ENCODE data around the gene SGCB.

Gene SGCB

GRCh38 chr4:52059372-52059771, 21.3 kb upstream of the SGCB start:
- H3K4me3 ChIP-seq (ENCODE audit: low read depth, low read length) = no peak overlapping the region
- TF ChIP-seq, protein P1, sequence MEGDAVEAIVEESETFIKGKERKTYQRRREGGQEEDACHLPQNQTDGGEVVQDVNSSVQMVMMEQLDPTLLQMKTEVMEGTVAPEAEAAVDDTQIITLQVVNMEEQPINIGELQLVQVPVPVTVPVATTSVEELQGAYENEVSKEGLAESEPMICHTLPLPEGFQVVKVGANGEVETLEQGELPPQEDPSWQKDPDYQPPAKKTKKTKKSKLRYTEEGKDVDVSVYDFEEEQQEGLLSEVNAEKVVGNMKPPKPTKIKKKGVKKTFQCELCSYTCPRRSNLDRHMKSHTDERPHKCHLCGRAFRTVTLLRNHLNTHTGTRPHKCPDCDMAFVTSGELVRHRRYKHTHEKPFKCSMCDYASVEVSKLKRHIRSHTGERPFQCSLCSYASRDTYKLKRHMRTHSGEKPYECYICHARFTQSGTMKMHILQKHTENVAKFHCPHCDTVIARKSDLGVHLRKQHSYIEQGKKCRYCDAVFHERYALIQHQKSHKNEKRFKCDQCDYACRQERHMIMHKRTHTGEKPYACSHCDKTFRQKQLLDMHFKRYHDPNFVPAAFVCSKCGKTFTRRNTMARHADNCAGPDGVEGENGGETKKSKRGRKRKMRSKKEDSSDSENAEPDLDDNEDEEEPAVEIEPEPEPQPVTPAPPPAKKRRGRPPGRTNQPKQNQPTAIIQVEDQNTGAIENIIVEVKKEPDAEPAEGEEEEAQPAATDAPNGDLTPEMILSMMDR (IDR thresholded peaks at IDR 0.05; ENCODE audit: borderline replicate concordance, insufficient read depth, low read depth, low read length) = no peak

- TF ChIP-seq, protein P1 (IDR thresholded peaks at IDR 0.05; ENCODE audit: borderline replicate concordance, insufficient read depth, low read depth, low read length) = no peak
- H3K4me3 ChIP-seq (ENCODE audit: low read depth, low read length) = no peak overlapping the region
These were observed 20.2 kb upstream of the SGCB start for GRCh38 chr4:52058275-52058674.

DNA sequence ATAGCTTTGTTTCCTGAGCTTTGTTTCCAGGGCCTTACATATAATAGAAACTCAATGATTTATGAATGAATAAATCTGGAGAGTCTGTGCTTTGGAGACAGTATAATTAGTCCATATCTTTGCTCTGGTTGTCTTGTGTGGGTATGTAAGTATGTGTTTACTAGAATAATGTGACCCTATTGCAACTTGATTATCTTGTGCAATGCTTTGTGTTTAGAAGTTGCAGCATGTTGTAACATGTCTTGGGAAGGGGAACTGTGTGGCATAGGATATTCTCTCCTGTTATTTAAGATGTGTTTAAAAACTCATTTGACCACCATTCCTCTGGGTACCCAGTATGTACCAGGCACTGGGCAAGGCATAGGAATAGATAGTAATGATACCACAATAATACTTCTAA, 19.1 kb upstream of the SGCB start:
- H3K4me3 ChIP-seq (ENCODE audit: low read depth, low read length) = no peak overlapping the region
- TF ChIP-seq, protein P1 (IDR thresholded peaks at IDR 0.05; ENCODE audit: borderline replicate concordance, insufficient read depth, low read depth, low read length) = no peak

DNA sequence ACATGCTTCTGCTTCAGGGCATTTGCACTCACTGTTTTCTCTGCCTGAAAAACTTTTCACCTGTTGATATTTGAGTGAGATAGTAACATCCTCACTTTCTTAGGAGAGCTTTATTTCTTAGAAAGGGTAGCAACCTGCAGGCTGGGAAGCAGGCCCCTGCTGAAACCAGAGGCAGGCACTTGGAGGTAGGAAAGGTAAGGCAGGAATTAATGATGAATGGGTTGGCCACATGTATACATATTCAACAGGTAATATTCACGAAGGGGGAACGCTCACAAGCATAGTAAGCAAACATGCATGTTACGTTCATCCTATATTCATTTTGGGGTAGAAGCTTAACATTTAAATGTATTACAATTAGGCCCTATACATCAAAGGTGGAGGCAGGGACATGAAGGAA, 16.2 kb upstream of the SGCB start:
- TF ChIP-seq, protein P1 (IDR thresholded peaks at IDR 0.05; ENCODE audit: borderline replicate concordance, insufficient read depth, low read depth, low read length) = no peak
- H3K4me3 ChIP-seq (ENCODE audit: low read depth, low read length) = no peak overlapping the region

DNA sequence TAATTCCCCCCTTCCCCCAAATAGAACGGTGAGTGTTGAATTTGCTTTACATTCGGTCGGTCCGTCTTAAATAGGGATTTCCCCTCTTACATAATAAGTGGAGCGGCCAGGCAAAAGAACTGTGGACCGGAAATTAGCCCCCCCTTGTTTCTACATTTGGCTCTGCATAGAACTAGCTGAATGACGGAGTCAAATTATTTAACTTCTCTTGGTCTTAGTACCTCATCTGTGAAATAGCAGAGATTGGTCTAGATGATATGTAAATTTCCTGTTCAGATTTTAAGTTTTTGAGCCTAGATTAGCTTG, 14.3 kb upstream of the SGCB start:
- H3K4me3 ChIP-seq (ENCODE audit: low read depth, low read length) = peak overlapping the region; percentile 34
- TF ChIP-seq, protein P1 (IDR thresholded peaks at IDR 0.05; ENCODE audit: borderline replicate concordance, insufficient read depth, low read depth, low read length) = no peak

DNA sequence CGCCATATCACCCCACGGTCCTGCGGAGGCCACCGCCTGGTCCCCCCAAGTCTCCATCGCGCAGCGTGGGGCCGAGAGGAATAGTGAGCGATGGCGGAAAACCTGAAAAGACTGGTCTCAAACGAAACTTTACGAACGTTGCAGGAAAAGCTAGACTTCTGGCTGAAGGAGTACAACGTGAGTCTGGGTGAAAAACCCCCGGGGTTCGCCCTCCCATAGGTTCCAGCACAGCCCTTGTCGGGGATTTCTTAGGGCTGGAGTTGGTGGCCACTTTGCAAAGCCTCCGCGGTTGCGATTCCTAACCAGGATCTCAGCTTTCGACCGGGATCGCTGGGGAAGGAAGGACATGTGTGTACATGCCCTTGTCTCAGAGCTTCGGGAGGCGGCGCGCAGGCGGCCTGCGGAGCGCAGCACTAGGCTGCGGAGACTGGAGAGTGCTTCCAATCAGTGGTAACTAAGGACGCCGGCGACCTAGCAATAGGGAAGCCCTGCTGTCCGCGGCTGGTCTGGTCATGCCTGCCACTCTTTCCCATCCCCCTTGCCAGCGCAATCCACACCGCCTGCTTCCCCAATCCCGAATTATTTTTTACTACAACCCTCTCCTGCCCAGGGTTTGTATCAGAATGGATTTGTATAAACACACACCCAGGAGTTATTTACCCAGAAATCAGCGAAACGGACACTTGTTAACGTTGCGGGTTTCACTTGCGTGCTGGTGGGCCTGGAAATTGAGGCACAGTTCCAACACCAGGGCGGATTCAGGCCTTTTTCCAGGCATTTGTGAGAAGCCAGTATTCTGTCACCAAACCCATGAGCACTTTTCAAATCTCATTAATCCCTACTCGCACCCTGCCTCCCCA, 13.7 kb upstream of the SGCB start:
- TF ChIP-seq, protein P1 (IDR thresholded peaks at IDR 0.05; ENCODE audit: borderline replicate concordance, insufficient read depth, low read depth, low read length) = no peak
- H3K4me3 ChIP-seq (ENCODE audit: low read depth, low read length) = peak overlapping the region; percentile 34

DNA sequence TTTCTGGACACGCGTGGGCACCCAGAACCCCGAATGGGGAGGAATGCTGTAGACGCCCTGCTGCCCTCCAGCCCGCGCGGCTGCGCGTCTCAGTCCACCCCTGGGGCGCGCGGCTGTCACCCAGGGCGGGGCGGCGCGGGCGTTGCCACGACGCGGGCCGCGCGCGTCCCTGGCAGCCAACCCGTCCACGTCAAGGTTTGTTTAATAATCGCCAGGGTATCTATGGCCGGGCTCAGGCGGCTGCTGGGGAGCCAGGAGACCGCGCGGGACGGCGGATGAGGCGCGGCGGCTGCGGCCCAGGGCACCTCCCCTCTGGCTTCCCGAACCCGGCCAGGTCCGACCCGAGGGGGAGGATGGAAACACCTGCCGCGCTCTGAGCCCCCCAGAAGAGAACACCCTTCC, 13.1 kb upstream of the SGCB start, which contains the start of gene SPATA18:
SPATA18 (plus strand) TSS at position 92 of the 402 bp plus-strand sequence. CDS start 401 bp downstream, outside the sequence.
- peak within 1 kb of the TSS; percentile 34 for H3K4me3 ChIP-seq (ENCODE audit: low read depth, low read length)
- TF ChIP-seq, protein P1 (IDR thresholded peaks at IDR 0.05; ENCODE audit: borderline replicate concordance, insufficient read depth, low read depth, low read length) = no peak
